ENCODE data around the gene TBC1D22A. TPM values are rescaled to one million over a fixed set of nuclear protein-coding genes. Genes with fewer than 3 reads are reported as not detected.
A peak's percentile ranks its signal among the peaks of the same experiment; 100 is the strongest.

The TBC1D22A gene
- polyA plus RNA-seq, 1 of the 3 experiments (the other 2 are of a cell fraction), result 16.5 TPM

GRCh38 chr22:46894081-46894671, 131.7 kb downstream of the TBC1D22A start (continued):
- TF ChIP-seq MAX (IDR thresholded peaks at IDR 0.05; ENCODE audit: low read depth), result no peak

- Histone ChIP-seq H3K36me3 (replicated peaks in 1 of 2; ENCODE audit: control insufficient read depth in 1 of 2, insufficient read depth in 2 of 2, low read length in 1 of 2) (peaks cover 4 to 11% of the 10 kb centered on the region in 2 experiments), H3K4me1 (ENCODE audit: control insufficient read depth in 1 of 2, insufficient read depth in 2 of 2, low read depth in 1 of 2, low read length in 1 of 2) (peaks cover 0 to 49% of the 10 kb centered on the region in 2 experiments; a peak in 2 of 4 replicates), H3K4me2 (no peak overlapping the region), H2AFZ (ENCODE audit: low read depth) (no peak overlapping the region), H3F3A (replicated peaks; ENCODE audit: insufficient read depth) (no peaks in the 10 kb centered on the region), H3K4me3 (ENCODE audit: low read depth in 2 of 2, low read length in 1 of 2) (no peak overlapping the region), H3K27me3 (ENCODE audit: insufficient read depth) (no peaks in the 10 kb centered on the region), H3K27ac (ENCODE audit: low read depth in 2 of 2, low read length in 1 of 2) (peak overlapping the region in 1 of 2 experiments; percentile 36; a peak in 2 of 4 replicates), H4K20me1 (ENCODE audit: insufficient read depth) (no peaks in the 10 kb centered on the region), H3K9me2 (no peaks in the 10 kb centered on the region), H3K9ac (no peak overlapping the region), H3K9me3 (no peaks in the 10 kb centered on the region), H3K79me2 (ENCODE audit: insufficient read depth) (no peaks in the 10 kb centered on the region)
- WGBS (ENCODE audit: low lambda C conversion rate), result 96% methylated on average over 13 of the region's 15 CpGs
- ChIA-PET CTCF (interaction anchor here (2.9 kb wide), 1 partner anchor 92 kb away, joined by 11 read pairs; no protein-coding TSS in a partner anchor), POLR2A (no interaction called here)
- no peak for DNase-seq
- TF ChIP-seq SIN3A (IDR thresholded peaks at IDR 0.05; ENCODE audit: borderline replicate concordance, low read depth, low read length), result no peak
- no peak for TF ChIP-seq RAD21 (IDR thresholded peaks at IDR 0.05; ENCODE audit: low read length)
- no peak for TF ChIP-seq IRF3 (IDR thresholded peaks at IDR 0.05; ENCODE audit: low read depth, low read length)
- no peak for TF ChIP-seq TEAD4 (IDR thresholded peaks at IDR 0.05; ENCODE audit: borderline replicate concordance, insufficient read depth)
- TF ChIP-seq FOXM1 (IDR thresholded peaks at IDR 0.05; ENCODE audit: low read depth), result no peak
Observed at GRCh38 chr22:46894851-46895640, 132.6 kb downstream of the TBC1D22A start.

- Histone ChIP-seq H3K79me2 (ENCODE audit: insufficient read depth) (no peaks in the 10 kb centered on the region), H3K27ac (ENCODE audit: low read depth in 2 of 2, low read length in 1 of 2) (no peak overlapping the region), H3K4me1 (ENCODE audit: control insufficient read depth in 1 of 2, insufficient read depth in 2 of 2, low read depth in 1 of 2, low read length in 1 of 2) (peaks cover 0 to 45% of the 10 kb centered on the region in 2 experiments; a peak in 2 of 4 replicates), H3K27me3 (ENCODE audit: insufficient read depth) (no peaks in the 10 kb centered on the region), H3K4me3 (ENCODE audit: low read depth in 2 of 2, low read length in 1 of 2) (no peak overlapping the region), H3K4me2 (no peak overlapping the region), H2AFZ (ENCODE audit: low read depth) (no peak overlapping the region), H3K36me3 (replicated peaks in 1 of 2; ENCODE audit: control insufficient read depth in 1 of 2, insufficient read depth in 2 of 2, low read length in 1 of 2) (peaks cover 4 to 11% of the 10 kb centered on the region in 2 experiments), H3K9me3 (no peaks in the 10 kb centered on the region), H3K9me2 (no peaks in the 10 kb centered on the region), H3F3A (replicated peaks; ENCODE audit: insufficient read depth) (no peaks in the 10 kb centered on the region), H4K20me1 (ENCODE audit: insufficient read depth) (no peaks in the 10 kb centered on the region), H3K9ac (no peak overlapping the region)
- 95% methylated on average over 11 of the region's 11 CpGs for WGBS (ENCODE audit: low lambda C conversion rate)
- DNase-seq, result no peak
- CTCF ChIA-PET, result no interaction called here
- POLR2A ChIA-PET, result no interaction called here
- TF ChIP-seq FOXJ3 (CRISPR knock-in tag; IDR thresholded peaks at IDR 0.05), result no peak
- no peak for TF ChIP-seq USF2 (IDR thresholded peaks at IDR 0.05; ENCODE audit: borderline replicate concordance, low read depth, low read length)
- TF ChIP-seq GATA2 (CRISPR knock-in tag; IDR thresholded peaks at IDR 0.05), result no peak
- TF ChIP-seq NRF1 (IDR thresholded peaks at IDR 0.05; ENCODE audit: low read depth, low read length), result no peak
- TF ChIP-seq RAD21 (IDR thresholded peaks at IDR 0.05; ENCODE audit: low read length), result no peak
- no peak for TF ChIP-seq FOSL2 (IDR thresholded peaks at IDR 0.05; ENCODE audit: borderline replicate concordance, low read depth)
- no peak for TF ChIP-seq USF1 (IDR thresholded peaks at IDR 0.05; ENCODE audit: borderline replicate concordance, low read depth)
- TF ChIP-seq YY1 (IDR thresholded peaks at IDR 0.05; ENCODE audit: low read depth), result no peak
- no peak for TF ChIP-seq NFIC (IDR thresholded peaks at IDR 0.05; ENCODE audit: borderline replicate concordance)
- no peak for TF ChIP-seq CHD2 (IDR thresholded peaks at IDR 0.05; ENCODE audit: low read length, partially characterized antibody)
- no peak for TF ChIP-seq SMC3 (IDR thresholded peaks at IDR 0.05; ENCODE audit: low read depth, low read length)
- no peak for TF ChIP-seq ZBTB33 (IDR thresholded peaks at IDR 0.05; ENCODE audit: borderline replicate concordance, low read depth)
- no peak for TF ChIP-seq RCOR1 (IDR thresholded peaks at IDR 0.05; ENCODE audit: low read length)
- TF ChIP-seq ELF1 (IDR thresholded peaks at IDR 0.05), result no peak
Observed at GRCh38 chr22:46895753-46896152, 133.3 kb downstream of the TBC1D22A start.
